HCT116 (cell line): Measurements from ENCODE around the gene RNPS1. TPM values are rescaled to one million over a fixed set of nuclear protein-coding genes. Genes with fewer than 3 reads are reported as not detected.

Experiments used
- ATAC-seq: fragments of 200-7000 bp; cut with Tn5 transposase; 2 replicates; pipeline ENCODE4 v1.9.1; 2020; ENCODE audit warnings: mild to moderate bottlenecking, moderate library complexity
- BruUV-seq: library from RNA; stranded (reverse); fragments of 400-500 nt; replicated peaks from 2 replicates; lab custom pipeline; 2021; lab: Mats Ljungman, UMichigan
- CTCF ChIA-PET: fragments of 300-600 bp; sonication (Branson Sonifier 250); formaldehyde crosslinking; loops from one replicate; lab custom pipeline; 2021; ENCODE audit warnings: antibody characterized with exemption; lab: Charles Lee
- POLR2A ChIA-PET: fragments of 300-600, 350-600 bp; sonication (Branson Sonifier 250); formaldehyde crosslinking; loops from one replicate; lab custom pipeline; 2021; ENCODE audit warnings: antibody characterized with exemption; lab: Charles Lee
- RAD21 ChIA-PET, 2 experiments: fragments of 300-600 bp; sonication (Branson Sonifier 250); formaldehyde crosslinking; loops; one replicate each; lab custom pipeline; 2023; ENCODE audit warnings: low total read pairs in 2 of 2; ENCODE audit not compliant: uncharacterized antibody in 2 of 2, unreplicated experiment in 2 of 2, low non-redundant PET in 1 of 2; lab: Charles Lee
- DNase-seq: peaks from one replicate; pipeline ENCODE4 v3.0.0-alpha.2; 2010; ENCODE audit warnings: low read depth, low spot score
- H2AFZ ChIP-seq: fragments of 200-600 bp; shearing (Covaris generic), sonication (generic); 2 replicates; pipeline ENCODE4 v1.6.1; 2017; ENCODE audit warnings: low read depth, mixed run types, mixed read lengths, antibody characterized with exemption, low read length; ENCODE audit not compliant: poor library complexity, severe bottlenecking
- H3K27ac ChIP-seq: 2 replicates; pipeline ENCODE4 v1.5.1; 2012; ENCODE audit warnings: low read depth, low read length
- H3K27me3 ChIP-seq: fragments of 200-600 bp; sonication (generic); 2 replicates; pipeline ENCODE4 v1.6.1; 2016; ENCODE audit warnings: mixed run types, low read length, mixed read lengths; ENCODE audit not compliant: insufficient read depth
- H3K36me3 ChIP-seq, 2 experiments: fragments of 200-500 bp in 1 of 2; fragments of 200-600 bp in 1 of 2; sonication (Bioruptor generic) in 1 of 2; sonication (generic) in 1 of 2; 2 replicates each; pipeline versions ENCODE4 v1.5.1 to v1.6.1; 2014 to 2016; ENCODE audit warnings: low read length in 2 of 2, inconsistent platforms in 1 of 2, mixed read lengths in 1 of 2, mixed run types in 1 of 2; ENCODE audit not compliant: insufficient read depth in 2 of 2, control insufficient read depth in 1 of 2
- H3K4me1 ChIP-seq, 2 experiments: fragments of 200-600 bp in 1 of 2; sonication (generic) in 1 of 2; 2 replicates each; pipeline versions ENCODE4 v1.5.1 to v1.6.1; 2012 to 2017; ENCODE audit warnings: low read length in 2 of 2, inconsistent platforms in 1 of 2, mild to moderate bottlenecking in 1 of 2, mixed read lengths in 1 of 2, mixed run types in 1 of 2, moderate library complexity in 1 of 2; ENCODE audit not compliant: insufficient read depth in 2 of 2, control insufficient read depth in 1 of 2
- H3K4me2 ChIP-seq: fragments of 200-600 bp; sonication (generic); 2 replicates; pipeline ENCODE4 v1.6.1; 2017; ENCODE audit warnings: mixed run types, low read length, mixed read lengths
- H3K4me3 ChIP-seq, 2 experiments: fragments of 200-600 bp in 1 of 2; sonication (generic) in 1 of 2; replicated peaks in 1 of 2; 2 replicates each; pipeline ENCODE4 v1.5.1; 2011 to 2016; ENCODE audit warnings: low read length in 2 of 2, control low read depth in 1 of 2, low read depth in 1 of 2, mild to moderate bottlenecking in 1 of 2, mixed read lengths in 1 of 2, mixed run types in 1 of 2
- H3K79me2 ChIP-seq: fragments of 200-600 bp; sonication (generic); 2 replicates; pipeline ENCODE4 v1.6.1; 2017; ENCODE audit warnings: mild to moderate bottlenecking, mixed run types, low read length, moderate library complexity, mixed read lengths; ENCODE audit not compliant: insufficient read depth
- H3K9ac ChIP-seq: fragments of 200-600 bp; sonication (generic); 2 replicates; pipeline ENCODE4 v1.6.1; 2016; ENCODE audit warnings: low read length, mixed read lengths
- H3K9me2 ChIP-seq: fragments of 200-600 bp; sonication (generic), shearing (Covaris generic); 2 replicates; pipeline ENCODE4 v1.6.1; 2017; ENCODE audit warnings: mixed run types, mild to moderate bottlenecking, moderate library complexity; ENCODE audit not compliant: insufficient read depth
- H3K9me3 ChIP-seq, 2 experiments: fragments of 200-500 bp in 1 of 2; fragments of 200-600 bp in 1 of 2; sonication (Bioruptor generic) in 1 of 2; sonication (generic) in 1 of 2; 2 replicates each; pipeline ENCODE4 v1.6.1; 2014 to 2017; ENCODE audit warnings: low read length in 2 of 2, mixed read lengths in 2 of 2, inconsistent platforms in 1 of 2, low read depth in 1 of 2, mild to moderate bottlenecking in 1 of 2, mixed run types in 1 of 2, moderate library complexity in 1 of 2; ENCODE audit not compliant: control insufficient read depth in 1 of 2, insufficient read depth in 1 of 2
- H4K20me1 ChIP-seq: fragments of 200-600 bp; sonication (generic), shearing (Covaris generic); 2 replicates; pipeline ENCODE4 v1.6.1; 2017; ENCODE audit warnings: mixed run types, mild to moderate bottlenecking, moderate library complexity; ENCODE audit not compliant: insufficient read depth
- ATF3 ChIP-seq: IDR thresholded peaks from 2 replicates; pipeline ENCODE4 v1.6.1; 2012
- CBX3 ChIP-seq: IDR thresholded peaks from 2 replicates; pipeline ENCODE4 v1.6.1; 2012; ENCODE audit warnings: low read depth
- CEBPB ChIP-seq: IDR thresholded peaks from 2 replicates; pipeline ENCODE4 v1.6.1; 2012; ENCODE audit warnings: low read depth
- EGR1 ChIP-seq: IDR thresholded peaks from 2 replicates; pipeline ENCODE4 v1.6.1; 2012; ENCODE audit warnings: low read depth
- MAX ChIP-seq: IDR thresholded peaks from 2 replicates; pipeline ENCODE4 v1.6.1; 2012
- POLR2AphosphoS5 ChIP-seq: IDR thresholded peaks from 2 replicates; pipeline ENCODE4 v1.6.1; 2011; ENCODE audit warnings: mild to moderate bottlenecking, low read depth, low read length, moderate library complexity
- RAD21 ChIP-seq: IDR thresholded peaks from 2 replicates; pipeline ENCODE4 v1.6.1; 2012; ENCODE audit warnings: low read depth, mild to moderate bottlenecking
- SP1 ChIP-seq: IDR thresholded peaks from 2 replicates; pipeline ENCODE4 v1.6.1; 2012; ENCODE audit warnings: low read depth
- SRF ChIP-seq: IDR thresholded peaks from 2 replicates; pipeline ENCODE4 v1.6.1; 2012; ENCODE audit warnings: low read depth
- TCF7L2 ChIP-seq: IDR thresholded peaks from 2 replicates; pipeline ENCODE4 v1.7.0; 2011; ENCODE audit warnings: borderline replicate concordance, inconsistent platforms; ENCODE audit not compliant: insufficient read depth, insufficient read length; ENCODE audit errors: extremely low read depth
- ZBTB33 ChIP-seq: IDR thresholded peaks from 2 replicates; pipeline ENCODE4 v1.6.1; 2011; ENCODE audit warnings: mild to moderate bottlenecking, low read length, moderate library complexity; ENCODE audit not compliant: insufficient replicate concordance; ENCODE audit errors: extremely low read depth
- intact Hi-C: fragments of 100-400 bp; cut with micrococcal nuclease; formaldehyde crosslinking; loops from 2 replicates; pipeline ENCODE4 v1.10.0; 2022
- total RNA-seq: library from RNA; stranded (reverse); gene quantifications from one replicate; pipeline ENCODE4 v1.2.1, GENCODE V29; 2021; ENCODE audit not compliant: unreplicated experiment

The RNPS1 gene
- total RNA-seq, 1 experiment from 2014 or later = 257 TPM

GRCh38 chr16:2235234-2235651 is 32.7 kb downstream of the RNPS1 start:
- Histone ChIP-seq H3K27me3 (no peaks in the 10 kb centered on the region), H3K4me1 (peaks cover 0 to 14% of the 10 kb centered on the region in 2 experiments; a peak in 2 of 4 replicates), H3K36me3 (peaks cover 3% of the 10 kb centered on the region in 2 experiments; a peak in 1 of 4 replicates), H3K27ac (no peak overlapping the region; the same call in 1 of the 2 replicates), H3K9me2 (no peaks in the 10 kb centered on the region), H3K9ac (no peak overlapping the region), H3K79me2 (no peaks in the 10 kb centered on the region), H3K9me3 (no peaks in the 10 kb centered on the region), H4K20me1 (no peaks in the 10 kb centered on the region), H2AFZ (no peak overlapping the region), H3K4me2 (no peak overlapping the region), H3K4me3 (no peak overlapping the region)
- no peak for DNase-seq
- no peak for ATAC-seq
- TF ChIP-seq EGR1 = no peak
- no peak for TF ChIP-seq POLR2AphosphoS5
- no peak for TF ChIP-seq TCF7L2
- TF ChIP-seq RAD21 = no peak
- no peak for TF ChIP-seq ZBTB33
- TF ChIP-seq ATF3 = no peak
- TF ChIP-seq MAX = no peak
- TF ChIP-seq SP1 = no peak
- TF ChIP-seq SRF = no peak
- no peak for TF ChIP-seq CBX3
- no peak for TF ChIP-seq CEBPB
- ChIA-PET CTCF (no interaction called here), RAD21 (no interaction called here), POLR2A (interaction anchor here (1.2 kb wide), 1 partner anchor 16 kb away, joined by 3 read pairs; the partner anchor contains the start of gene ECI1)
- intact Hi-C loops = no loop called here
- BruUV-seq = no TSS peak
